Neutrophil (primary cell): ENCODE results near the gene IBA57.

ENCODE experiments used
- H3K27ac ChIP-seq: fragments of 200-600 bp; sonication (generic); 2 replicates; pipeline ENCODE4 v1.5.1; 2016; ENCODE audit warnings: mild to moderate bottlenecking, moderate library complexity
- H3K27me3 ChIP-seq: fragments of 200-600 bp; sonication (generic); 2 replicates; pipeline ENCODE4 v1.6.0; 2016; ENCODE audit warnings: mild to moderate bottlenecking
- H3K36me3 ChIP-seq: fragments of 200-600 bp; sonication (generic); 2 replicates; pipeline ENCODE4 v1.5.1; 2017
- H3K4me1 ChIP-seq, 2 experiments: fragments of 200-600 bp in 1 of 2; sonication (generic) in 1 of 2; 1 replicate in 1 of 2; 2 replicates in 1 of 2; pipeline versions ENCODE4 v1.5.1 to v1.6.1; 2013 to 2016; ENCODE audit warnings: low read depth in 1 of 2, low read length in 1 of 2, mild to moderate bottlenecking in 1 of 2, moderate library complexity in 1 of 2; ENCODE audit not compliant: control insufficient read depth in 1 of 2, insufficient read depth in 1 of 2
- H3K4me3 ChIP-seq, 2 experiments: fragments of 200-600 bp in 1 of 2; sonication (generic) in 1 of 2; 1 replicate in 1 of 2; 2 replicates in 1 of 2; pipeline ENCODE4 v1.5.1; 2013 to 2016; ENCODE audit warnings: low read depth in 1 of 2, low read length in 1 of 2, mild to moderate bottlenecking in 1 of 2, moderate library complexity in 1 of 2
- H3K9me3 ChIP-seq: fragments of 200-600 bp; sonication (generic); 2 replicates; pipeline ENCODE4 v1.5.1; 2016
- TF ChIP-seq, protein P1 (sequence below): fragments of 200-600 bp; sonication (generic); IDR thresholded peaks from 2 replicates; pipeline ENCODE4 v1.5.1; 2016; ENCODE audit warnings: antibody characterized with exemption

IBA57 gene

DNA sequence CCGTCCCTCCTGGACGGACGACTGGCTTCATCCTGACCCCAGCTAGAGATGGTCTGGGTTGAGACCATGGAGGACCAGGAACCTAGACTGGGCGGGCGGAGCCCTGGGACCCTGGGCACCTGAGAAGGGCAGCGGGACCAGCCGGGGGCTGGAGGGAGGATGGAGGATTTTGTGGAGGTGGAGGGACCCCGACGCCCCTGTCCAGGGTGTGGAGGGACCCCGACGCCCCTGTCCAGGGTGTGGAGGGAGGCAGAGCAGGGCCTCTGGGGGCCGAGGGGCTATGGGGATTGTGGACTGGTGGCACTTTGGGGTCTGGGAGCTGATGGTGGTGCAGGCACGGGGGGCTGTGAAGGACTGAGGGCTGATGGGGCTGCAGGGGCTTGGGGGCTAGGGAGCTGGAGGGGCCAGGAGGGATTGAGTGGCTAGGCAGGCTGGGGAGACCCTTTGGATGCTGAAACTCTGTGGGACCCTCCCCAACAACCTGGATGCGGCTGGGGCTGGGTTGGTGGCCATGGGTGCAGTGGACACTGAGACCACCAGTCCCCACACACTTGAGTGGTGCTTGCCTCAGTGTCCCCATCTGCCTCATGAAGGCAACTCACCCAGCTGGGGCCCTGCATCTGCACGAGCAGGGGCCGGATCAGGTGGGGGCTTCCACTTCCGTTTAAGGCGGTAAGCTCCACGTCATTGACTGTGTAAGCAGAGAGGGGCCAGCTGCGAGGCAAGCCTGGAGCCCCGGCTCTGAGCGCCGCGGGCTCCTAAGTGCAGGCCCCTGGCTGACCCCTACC is 8.5 kb upstream of the IBA57 start:
- TF ChIP-seq, protein P1, sequence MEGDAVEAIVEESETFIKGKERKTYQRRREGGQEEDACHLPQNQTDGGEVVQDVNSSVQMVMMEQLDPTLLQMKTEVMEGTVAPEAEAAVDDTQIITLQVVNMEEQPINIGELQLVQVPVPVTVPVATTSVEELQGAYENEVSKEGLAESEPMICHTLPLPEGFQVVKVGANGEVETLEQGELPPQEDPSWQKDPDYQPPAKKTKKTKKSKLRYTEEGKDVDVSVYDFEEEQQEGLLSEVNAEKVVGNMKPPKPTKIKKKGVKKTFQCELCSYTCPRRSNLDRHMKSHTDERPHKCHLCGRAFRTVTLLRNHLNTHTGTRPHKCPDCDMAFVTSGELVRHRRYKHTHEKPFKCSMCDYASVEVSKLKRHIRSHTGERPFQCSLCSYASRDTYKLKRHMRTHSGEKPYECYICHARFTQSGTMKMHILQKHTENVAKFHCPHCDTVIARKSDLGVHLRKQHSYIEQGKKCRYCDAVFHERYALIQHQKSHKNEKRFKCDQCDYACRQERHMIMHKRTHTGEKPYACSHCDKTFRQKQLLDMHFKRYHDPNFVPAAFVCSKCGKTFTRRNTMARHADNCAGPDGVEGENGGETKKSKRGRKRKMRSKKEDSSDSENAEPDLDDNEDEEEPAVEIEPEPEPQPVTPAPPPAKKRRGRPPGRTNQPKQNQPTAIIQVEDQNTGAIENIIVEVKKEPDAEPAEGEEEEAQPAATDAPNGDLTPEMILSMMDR, result no peak
- H3K27ac ChIP-seq, result no peak overlapping the region
- peaks cover 33% of the 10 kb centered on the region for H3K27me3 ChIP-seq
- no peak overlapping the region for H3K4me3 ChIP-seq
- H3K9me3 ChIP-seq, result no peaks in the 10 kb centered on the region
- no peaks in the 10 kb centered on the region for H3K4me1 ChIP-seq
- no peaks in the 10 kb centered on the region for H3K36me3 ChIP-seq

DNA sequence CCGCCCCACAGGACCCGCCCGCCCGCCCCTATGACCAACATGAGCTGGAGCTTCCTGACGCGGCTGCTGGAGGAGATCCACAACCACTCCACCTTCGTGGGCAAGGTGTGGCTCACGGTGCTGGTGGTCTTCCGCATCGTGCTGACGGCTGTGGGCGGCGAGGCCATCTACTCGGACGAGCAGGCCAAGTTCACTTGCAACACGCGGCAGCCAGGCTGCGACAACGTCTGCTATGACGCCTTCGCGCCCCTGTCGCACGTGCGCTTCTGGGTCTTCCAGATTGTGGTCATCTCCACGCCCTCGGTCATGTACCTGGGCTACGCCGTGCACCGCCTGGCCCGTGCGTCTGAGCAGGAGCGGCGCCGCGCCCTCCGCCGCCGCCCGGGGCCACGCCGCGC is 7.9 kb upstream of the IBA57 start:
- Histone ChIP-seq H3K27me3 (peaks cover 39% of the 10 kb centered on the region), H3K36me3 (no peaks in the 10 kb centered on the region)

DNA sequence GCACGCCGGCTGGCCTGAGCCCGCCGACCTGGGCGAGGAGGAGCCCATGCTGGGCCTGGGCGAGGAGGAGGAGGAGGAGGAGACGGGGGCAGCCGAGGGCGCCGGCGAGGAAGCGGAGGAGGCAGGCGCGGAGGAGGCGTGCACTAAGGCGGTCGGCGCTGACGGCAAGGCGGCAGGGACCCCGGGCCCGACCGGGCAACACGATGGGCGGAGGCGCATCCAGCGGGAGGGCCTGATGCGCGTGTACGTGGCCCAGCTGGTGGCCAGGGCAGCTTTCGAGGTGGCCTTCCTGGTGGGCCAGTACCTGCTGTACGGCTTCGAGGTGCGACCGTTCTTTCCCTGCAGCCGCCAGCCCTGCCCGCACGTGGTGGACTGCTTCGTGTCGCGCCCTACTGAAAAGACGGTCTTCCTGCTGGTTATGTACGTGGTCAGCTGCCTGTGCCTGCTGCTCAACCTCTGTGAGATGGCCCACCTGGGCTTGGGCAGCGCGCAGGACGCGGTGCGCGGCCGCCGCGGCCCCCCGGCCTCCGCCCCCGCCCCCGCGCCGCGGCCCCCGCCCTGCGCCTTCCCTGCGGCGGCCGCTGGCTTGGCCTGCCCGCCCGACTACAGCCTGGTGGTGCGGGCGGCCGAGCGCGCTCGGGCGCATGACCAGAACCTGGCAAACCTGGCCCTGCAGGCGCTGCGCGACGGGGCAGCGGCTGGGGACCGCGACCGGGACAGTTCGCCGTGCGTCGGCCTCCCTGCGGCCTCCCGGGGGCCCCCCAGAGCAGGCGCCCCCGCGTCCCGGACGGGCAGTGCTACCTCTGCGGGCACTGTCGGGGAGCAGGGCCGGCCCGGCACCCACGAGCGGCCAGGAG is 7.2 kb upstream of the IBA57 start:
- no peak overlapping the region for H3K27ac ChIP-seq
- no peaks in the 10 kb centered on the region for H3K4me1 ChIP-seq
- H3K36me3 ChIP-seq, result no peaks in the 10 kb centered on the region
- H3K27me3 ChIP-seq, result peaks cover 45% of the 10 kb centered on the region
- TF ChIP-seq, protein P1, result no peak
- H3K4me3 ChIP-seq, result no peak overlapping the region
- no peaks in the 10 kb centered on the region for H3K9me3 ChIP-seq

More for the DNA sequence above, 7.9 kb upstream of the IBA57 start:
- no peak overlapping the region for H3K27ac ChIP-seq
- TF ChIP-seq, protein P1, result no peak
- H3K9me3 ChIP-seq, result no peaks in the 10 kb centered on the region
- H3K4me1 ChIP-seq, result no peaks in the 10 kb centered on the region
- H3K4me3 ChIP-seq, result no peak overlapping the region

DNA sequence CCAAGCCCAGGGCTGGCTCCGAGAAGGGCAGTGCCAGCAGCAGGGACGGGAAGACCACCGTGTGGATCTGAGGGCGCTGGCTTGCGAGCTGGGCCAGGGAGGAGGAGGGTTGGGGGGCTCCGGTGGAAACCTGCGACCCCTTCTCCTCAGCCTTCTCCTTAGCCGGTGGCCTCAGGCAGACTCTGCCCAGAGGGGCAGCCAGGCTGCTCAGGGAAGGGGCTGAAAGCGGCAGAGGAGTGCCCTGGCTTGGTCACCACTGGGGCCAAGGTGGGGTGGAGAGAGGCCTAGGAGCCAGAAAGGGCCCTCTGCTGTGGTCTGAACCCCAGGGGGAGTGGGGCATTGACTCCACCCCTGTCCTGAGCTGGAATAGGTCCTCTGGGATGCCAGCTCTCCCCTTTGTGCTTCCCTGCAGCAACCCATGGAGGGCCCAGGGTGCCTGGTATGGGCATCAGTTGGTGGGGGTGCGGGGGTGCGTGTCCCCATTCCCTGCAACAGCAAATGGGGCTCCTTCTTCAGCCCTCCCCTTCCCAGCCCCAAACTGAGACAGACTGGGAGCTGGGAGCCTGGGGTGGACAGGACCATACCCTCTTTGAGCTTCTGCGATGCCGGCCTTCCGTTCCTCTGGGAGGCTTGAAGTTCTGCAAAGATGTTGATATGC is 6.5 kb upstream of the IBA57 start:
- no peaks in the 10 kb centered on the region for H3K4me1 ChIP-seq

DNA sequence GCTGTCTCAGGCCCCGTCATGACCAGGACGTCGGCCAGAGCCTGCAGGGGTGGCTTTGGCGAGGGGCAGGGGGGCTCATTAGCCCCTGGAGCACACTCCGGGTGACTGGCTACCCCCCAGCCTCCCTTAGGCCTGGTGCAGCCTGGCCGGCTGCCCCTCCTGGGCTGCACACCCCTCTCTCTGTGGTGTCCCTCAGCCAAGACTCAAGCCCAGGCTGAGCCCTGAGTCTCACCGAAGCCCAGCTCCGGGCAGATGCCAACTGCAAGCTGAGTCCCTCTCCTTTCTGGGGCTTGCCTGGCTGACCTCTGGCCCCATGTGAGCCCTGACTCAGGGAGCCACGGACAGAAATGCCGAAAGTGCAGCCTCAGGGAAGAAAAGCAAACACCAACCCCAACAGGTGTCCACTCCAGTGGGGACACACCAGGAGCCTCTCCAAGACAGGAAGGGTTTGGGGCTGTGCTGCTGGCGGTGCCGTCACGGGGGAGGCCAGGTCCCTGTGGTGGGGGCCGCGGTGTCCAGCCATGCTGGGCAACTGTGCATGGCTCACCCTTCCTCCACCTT is 5.3 kb upstream of the IBA57 start:
- Histone ChIP-seq H3K27me3 (peaks cover 55% of the 10 kb centered on the region), H3K9me3 (no peaks in the 10 kb centered on the region), H3K36me3 (no peaks in the 10 kb centered on the region), H3K4me1 (peaks cover 9% of the 10 kb centered on the region in 2 experiments), H3K27ac (no peak overlapping the region), H3K4me3 (no peak overlapping the region)
- TF ChIP-seq, protein P1, result no peak

More for the DNA sequence above, 6.5 kb upstream of the IBA57 start:
- Histone ChIP-seq H3K9me3 (no peaks in the 10 kb centered on the region), H3K36me3 (no peaks in the 10 kb centered on the region), H3K27ac (no peak overlapping the region), H3K27me3 (peaks cover 53% of the 10 kb centered on the region), H3K4me3 (no peak overlapping the region)
- TF ChIP-seq, protein P1, result no peak
